HepG2 (cell line): ENCODE measurements around the gene ARF5. TPM values are rescaled to one million over a fixed set of nuclear protein-coding genes. Genes with fewer than 3 reads are reported as not detected.

ENCODE experiments used
- ATRX ChIP-seq: sonication (generic); formaldehyde crosslinking; IDR thresholded peaks from 2 replicates; pipeline ENCODE4 v1.4.0; 2020; ENCODE audit warnings: missing genetic modification reagents, borderline replicate concordance
- CREB1 ChIP-seq, 2 experiments: fragments of 450-650 bp in 1 of 2; IDR thresholded peaks; 2 replicates each; pipeline ENCODE4 v1.6.1; 2016 to 2017; ENCODE audit warnings: control low read depth in 1 of 2, mild to moderate bottlenecking in 1 of 2, missing compliant biosample characterization in 1 of 2, missing genetic modification characterization in 1 of 2
- DNMT1 ChIP-seq: sonication (generic); formaldehyde crosslinking; IDR thresholded peaks from 2 replicates; pipeline ENCODE4 v1.5.1; 2020; ENCODE audit warnings: mild to moderate bottlenecking, missing genetic modification reagents
- ELF3 ChIP-seq: IDR thresholded peaks from 2 replicates; pipeline ENCODE4 v1.6.1; 2016; ENCODE audit warnings: missing genetic modification reagents, missing compliant biosample characterization
- ELF4 ChIP-seq: sonication (generic); formaldehyde crosslinking; IDR thresholded peaks from 2 replicates; pipeline ENCODE4 v1.5.0; 2020; ENCODE audit warnings: missing genetic modification reagents, mild to moderate bottlenecking, moderate library complexity, borderline replicate concordance
- ISL2 ChIP-seq: sonication (generic); formaldehyde crosslinking; IDR thresholded peaks from 2 replicates; pipeline ENCODE4 v1.5.0; 2020; ENCODE audit warnings: missing genetic modification reagents
- REPIN1 ChIP-seq: sonication (generic); formaldehyde crosslinking; IDR thresholded peaks from 2 replicates; pipeline ENCODE4 v1.8.0; 2022; ENCODE audit warnings: missing genetic modification reagents, low read depth, mild to moderate bottlenecking, borderline replicate concordance
- RNF219 ChIP-seq: sonication (generic); formaldehyde crosslinking; IDR thresholded peaks from 2 replicates; pipeline ENCODE4 v1.5.0; 2020; ENCODE audit warnings: mild to moderate bottlenecking, missing genetic modification reagents
- RXRB ChIP-seq: IDR thresholded peaks from 2 replicates; pipeline ENCODE4 v1.6.1; 2016; ENCODE audit warnings: borderline replicate concordance, missing genetic modification reagents, missing compliant biosample characterization
- SP1 ChIP-seq, 2 experiments: fragments of 450-650 bp in 1 of 2; sonication (generic) in 1 of 2; formaldehyde crosslinking in 1 of 2; IDR thresholded peaks; 2 replicates each; pipeline versions ENCODE4 v1.4.0 to v1.6.1; 2016 to 2020; ENCODE audit warnings: missing genetic modification reagents in 1 of 2
- ZBTB7B ChIP-seq: sonication (generic); formaldehyde crosslinking; IDR thresholded peaks from 2 replicates; pipeline ENCODE4 v1.4.0; 2020; ENCODE audit warnings: missing genetic modification reagents
- ZNF276 ChIP-seq: sonication (generic); formaldehyde crosslinking; IDR thresholded peaks from 2 replicates; pipeline ENCODE4 v1.4.0; 2020; ENCODE audit warnings: mild to moderate bottlenecking, low read depth, missing genetic modification reagents
- ZNF407 ChIP-seq: sonication (generic); formaldehyde crosslinking; IDR thresholded peaks from one replicate; pipeline ENCODE4 v1.5.1; 2020; ENCODE audit warnings: mild to moderate bottlenecking, missing genetic modification reagents; ENCODE audit errors: not compliant biosample characterization
- ZNF547 ChIP-seq: sonication (generic); formaldehyde crosslinking; IDR thresholded peaks from 2 replicates; pipeline ENCODE4 v1.5.1; 2020; ENCODE audit warnings: mild to moderate bottlenecking, missing genetic modification reagents
- ZSCAN31 ChIP-seq: sonication (generic); formaldehyde crosslinking; IDR thresholded peaks from 2 replicates; pipeline ENCODE4 v1.5.0; 2020; ENCODE audit warnings: low read depth, mild to moderate bottlenecking, missing genetic modification reagents
- polyA plus RNA-seq, 8 experiments: library from polyadenylated mRNA; depleted of rRNA in 3 of 8; stranded (reverse) in 7 of 8; unstranded in 1 of 8; fragments of >200 nt; fragmentation: Illumina TruSeq in 4 of 8; extraction: Trizol in 4 of 8; gene quantifications; 2 replicates each; pipeline versions ENCODE4 v1.2.1 to v1.2.3, GENCODE V29; 2011 to 2016; ENCODE audit warnings: low read depth in 4 of 8, missing spikeins in 1 of 8, mixed read lengths in 1 of 8; ENCODE audit not compliant: insufficient read depth in 1 of 8
- total RNA-seq, 5 experiments: library from RNA; depleted of rRNA; stranded (reverse); fragments of >200 nt; fragmentation: Illumina TruSeq; extraction: Trizol; gene quantifications; 2 replicates each; pipeline ENCODE4 v1.2.3, GENCODE V29; 2016; ENCODE audit warnings: low read depth in 1 of 5

The ARF5 gene
- total and polyA plus RNA-seq, 2 of the 13 experiments (the other 11 are each of a cell fraction or from before 2014, with no cell fraction given): 109 to 135 TPM

GRCh38 chr7:127585044-127585953 lies 2.9 kb upstream of the ARF5 start, which contains the start of gene GCC1 (continued):
- TF ChIP-seq ELF4 (CRISPR knock-in tag) (0 out of 2 replicates have a peak, but pooled peaks have one; percentile 81), SP1 (IDR thresholded peaks at IDR 0.05) (no peak), SP1 (CRISPR knock-in tag; IDR thresholded peaks at IDR 0.05) (peak; percentile 84), ZSCAN31 (peak; percentile 76), ZBTB7B (CRISPR knock-in tag) (0 out of 2 replicates have a peak, but pooled peaks have one; percentile 21), ZNF547 (peak; percentile 27; the same call in 1 of the 2 replicates), ZNF276 (CRISPR knock-in tag) (0 out of 2 replicates have a peak, but pooled peaks have one; percentile 57), RXRB (CRISPR knock-in tag) (0 out of 2 replicates have a peak, but pooled peaks have one; percentile 17), DNMT1 (CRISPR knock-in tag) (peak; percentile 60; the same call in 1 of the 2 replicates), CREB1 (IDR thresholded peaks at IDR 0.05) (peak; percentile 98), CREB1 (CRISPR knock-in tag; IDR thresholded peaks at IDR 0.05) (peak; percentile 97), REPIN1 (CRISPR knock-in tag) (0 out of 2 replicates have a peak, but pooled peaks have one; percentile 29), ISL2 (peak; percentile 53; the same call in 1 of the 2 replicates), ELF3 (CRISPR knock-in tag) (peak; percentile 54), RNF219 (CRISPR knock-in tag) (peak; percentile 58; the same call in 1 of the 2 replicates), ZNF407 (CRISPR knock-in tag) (peak; percentile 30), ATRX (CRISPR knock-in tag) (no peak)
